A549 (cell line): ENCODE results near the gene TMEM115. TPM values are rescaled to one million over a fixed set of nuclear protein-coding genes. Genes with fewer than 3 reads are reported as not detected.

Experiments used
- ATAC-seq, 2 experiments: fragments of 200-7000 bp in 1 of 2; fragments of >200 bp in 1 of 2; cut with Nextera tagmentation in 1 of 2; cut with Tn5 transposase in 1 of 2; 3 replicates each; pipeline versions ENCODE4 v1.8.0 to v1.9.1; 2018 to 2020; ENCODE audit warnings: mild to moderate bottlenecking in 1 of 2, moderate library complexity in 1 of 2
- CTCF ChIA-PET: fragments of 300-600 bp; sonication (Branson Sonifier 250); formaldehyde crosslinking; extraction: SDS; loops from one replicate; lab custom pipeline; 2021; ENCODE audit warnings: antibody characterized with exemption, inconsistent platforms; lab: Yijun Ruan, JAX
- POLR2A ChIA-PET: fragments of 350-600 bp; formaldehyde crosslinking; extraction: SDS; loops from one replicate; lab custom pipeline; 2021; ENCODE audit warnings: antibody characterized with exemption, inconsistent platforms; lab: Yijun Ruan, JAX
- DNase-seq, 2 experiments: peaks; one replicate each; pipeline versions ENCODE4 v3.0.0 to v3.0.0-alpha.2; 2011 to 2016; ENCODE audit warnings: low read depth in 1 of 2, low spot score in 1 of 2
- FAIRE-seq: peaks from 2 replicates; lab custom pipeline; 2011; peaks lifted over from hg19 to GRCh38; lab: Jason Lieb, UNC
- H3K27ac ChIP-seq, 2 experiments: fragments of >200 bp; sonication (Bioruptor Twin); formaldehyde crosslinking; 3 replicates each; pipeline ENCODE4 v1.5.1; 2016 to 2017
- H3K4me1 ChIP-seq: fragments of >200 bp; sonication (Bioruptor Twin); formaldehyde crosslinking; 3 replicates; pipeline ENCODE4 v1.6.1; 2016
- H3K4me2 ChIP-seq: fragments of >200 bp; sonication (Bioruptor Twin); formaldehyde crosslinking; 3 replicates; pipeline ENCODE4 v1.6.1; 2016
- H3K4me3 ChIP-seq: fragments of >200 bp; sonication (Bioruptor Twin); formaldehyde crosslinking; 3 replicates; pipeline ENCODE4 v1.5.1; 2016
- H3K9me3 ChIP-seq: fragments of >200 bp; sonication (Bioruptor Twin); formaldehyde crosslinking; 3 replicates; pipeline ENCODE4 v1.6.1; 2016
- EHMT2 ChIP-seq: fragments of 200-600 bp; sonication (generic); IDR thresholded peaks from 2 replicates; pipeline ENCODE4 v1.6.1; 2016; ENCODE audit warnings: antibody characterized with exemption, low read depth, mild to moderate bottlenecking, moderate library complexity
- EP300 ChIP-seq, 2 experiments: fragments of >200 bp; sonication (Bioruptor Twin); formaldehyde crosslinking; IDR thresholded peaks; 2 replicates in 1 of 2; 3 replicates in 1 of 2; pipeline ENCODE4 v1.6.1; 2016 to 2017
- FOSB ChIP-seq: fragments of 250-450 bp; sonication (Bioruptor Pico); IDR thresholded peaks from 2 replicates; pipeline ENCODE4 v1.5.0; 2020; ENCODE audit warnings: mild to moderate bottlenecking, moderate library complexity
- FOXS1 ChIP-seq: fragments of 250-450 bp; sonication (Bioruptor Pico); IDR thresholded peaks from 2 replicates; pipeline ENCODE4 v1.5.0; 2020; ENCODE audit warnings: mild to moderate bottlenecking, moderate library complexity
- HES2 ChIP-seq: fragments of >200 bp; sonication (Bioruptor Twin); formaldehyde crosslinking; IDR thresholded peaks from 2 replicates; pipeline ENCODE4 v1.6.1; 2016
- HOXB13 ChIP-seq: fragments of 250-450 bp; sonication (Bioruptor Pico); IDR thresholded peaks from 2 replicates; pipeline ENCODE4 v1.5.0; 2020; ENCODE audit warnings: low read depth, mild to moderate bottlenecking, moderate library complexity
- HOXB5 ChIP-seq: fragments of 250-450 bp; sonication (Bioruptor Pico); IDR thresholded peaks from 2 replicates; pipeline ENCODE4 v1.5.0; 2020; ENCODE audit warnings: mild to moderate bottlenecking, moderate library complexity
- JUN ChIP-seq, 2 experiments: fragments of >200 bp; sonication (Bioruptor Twin); formaldehyde crosslinking; IDR thresholded peaks; 2 replicates in 1 of 2; 3 replicates in 1 of 2; pipeline ENCODE4 v1.6.1; 2016 to 2017
- KDM1A ChIP-seq: fragments of 200-600 bp; sonication (generic); IDR thresholded peaks from 2 replicates; pipeline ENCODE4 v1.6.1; 2016; ENCODE audit warnings: low read depth, mild to moderate bottlenecking
- KDM5A ChIP-seq: fragments of 200-600 bp; sonication (generic); IDR thresholded peaks from 2 replicates; pipeline ENCODE4 v1.6.1; 2016; ENCODE audit warnings: antibody characterized with exemption, mild to moderate bottlenecking
- MAFK ChIP-seq: fragments of 450-650 bp; IDR thresholded peaks from 2 replicates; pipeline ENCODE4 v1.6.1; 2014; ENCODE audit not compliant: partially characterized antibody
- MAZ ChIP-seq: fragments of 150-350 bp; IDR thresholded peaks from 2 replicates; pipeline ENCODE4 v1.6.1; 2014; ENCODE audit warnings: antibody characterized with exemption, low read depth, low read length, borderline replicate concordance
- NFE2L2 ChIP-seq: fragments of 150-350 bp; conservative IDR thresholded peaks from 2 replicates; pipeline ENCODE4 v1.6.1; 2014; ENCODE audit warnings: low read length
- NR3C1 ChIP-seq: fragments of >200 bp; sonication (Bioruptor Twin); formaldehyde crosslinking; IDR thresholded peaks from 3 replicates; pipeline ENCODE4 v1.6.1; 2017
- PHF8 ChIP-seq: fragments of 200-600 bp; sonication (generic); IDR thresholded peaks from 2 replicates; pipeline ENCODE4 v1.6.1; 2016; ENCODE audit warnings: low read depth, mild to moderate bottlenecking, antibody characterized with exemption, moderate library complexity, borderline replicate concordance
- POLR2A ChIP-seq: IDR thresholded peaks from 2 replicates; pipeline ENCODE4 v1.6.1; 2012; ENCODE audit warnings: mild to moderate bottlenecking, low read length
- RCOR1 ChIP-seq: fragments of 150-350 bp; IDR thresholded peaks from 2 replicates; pipeline ENCODE4 v1.6.1; 2014; ENCODE audit warnings: antibody characterized with exemption, low read length, low read depth
- REST ChIP-seq: fragments of 200-600 bp; sonication (generic); IDR thresholded peaks from 2 replicates; pipeline ENCODE4 v1.6.1; 2016; ENCODE audit warnings: antibody characterized with exemption, mild to moderate bottlenecking, moderate library complexity
- SREBF2 ChIP-seq: fragments of 450-650 bp; IDR thresholded peaks from 2 replicates; pipeline ENCODE4 v1.6.1; 2014; ENCODE audit warnings: mild to moderate bottlenecking, moderate library complexity
- ZFP36 ChIP-seq: fragments of 450-650 bp; IDR thresholded peaks from 2 replicates; pipeline ENCODE4 v1.6.1; 2014; ENCODE audit warnings: borderline replicate concordance; ENCODE audit not compliant: partially characterized antibody
- ZNF302 ChIP-seq: fragments of 250-450 bp; sonication (Bioruptor Pico); IDR thresholded peaks from 2 replicates; pipeline ENCODE4 v1.9.0; 2021; ENCODE audit warnings: inconsistent platforms, mild to moderate bottlenecking, moderate library complexity
- WGBS: methylation state at CpG from one replicate; pipeline ENCODE4 v1.1.6; 2017; ENCODE audit errors: missing lambda C conversion rate; 5-methylcytosine and 5-hydroxymethylcytosine counted together
- polyA plus RNA-seq, 4 experiments: library from polyadenylated mRNA; depleted of rRNA in 3 of 4; stranded (reverse); fragments of >200 nt; fragmentation: RNase III in 1 of 4; extraction: RNeasy Plus Mini Kit Qiagen cat#74134 plus additional on column Dnase treatment in 1 of 4; gene quantifications; 2 replicates in 3 of 4; 3 replicates in 1 of 4; pipeline ENCODE4 v1.2.3, GENCODE V29; 2011 to 2017
- TF ChIP-seq, protein P1 (sequence below): fragments of 250-450 bp; sonication (Bioruptor Pico); IDR thresholded peaks from 2 replicates; pipeline ENCODE4 v1.5.0; 2020; ENCODE audit warnings: low read depth, mild to moderate bottlenecking, moderate library complexity
- TF ChIP-seq, protein P2 (sequence below): IDR thresholded peaks from 2 replicates; pipeline ENCODE4 v1.6.1; 2012
- TF ChIP-seq, protein P3 (sequence below): IDR thresholded peaks from 2 replicates; pipeline ENCODE4 v1.6.1; 2012; ENCODE audit warnings: low read depth, borderline replicate concordance
- TF ChIP-seq, protein P4 (sequence below): fragments of 150-350 bp; IDR thresholded peaks from 2 replicates; pipeline ENCODE4 v1.6.1; 2014; ENCODE audit warnings: low read depth, mild to moderate bottlenecking, low read length

Gene TMEM115
- polyA plus RNA-seq, 2 of the 4 experiments (the other 2 are of a cell fraction): 17.4 to 26.8 TPM

DNA sequence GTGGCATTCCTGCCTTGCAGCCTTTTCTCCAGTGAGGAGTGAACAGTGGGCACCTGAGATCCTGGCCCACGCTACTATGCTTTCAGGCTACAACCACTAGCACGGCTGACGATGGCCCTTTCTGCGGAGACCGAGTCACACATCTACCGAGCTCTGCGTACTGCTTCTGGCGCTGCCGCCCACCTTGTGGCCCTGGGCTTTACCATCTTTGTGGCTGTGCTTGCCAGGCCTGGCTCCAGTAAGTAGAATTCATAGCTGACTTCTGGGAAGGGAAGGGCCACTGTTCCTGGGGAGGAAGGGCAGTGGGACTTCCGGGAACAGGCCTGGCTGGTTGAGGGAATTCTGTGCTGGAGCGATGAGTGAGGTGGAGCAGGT lies 8.0 kb downstream of the TMEM115 start:
- WGBS: 62% methylated on average over 10 of the region's 11 CpGs
- no peak; a peak in 1 of 6 replicates for ATAC-seq
- TF ChIP-seq REST (0 out of 2 replicates have a peak, but pooled peaks have one; percentile 3), KDM5A (no peak)
- FAIRE-seq: no peak
- Histone ChIP-seq H3K9me3 (no peaks in the 10 kb centered on the region), H3K4me1 (peaks cover 30% of the 10 kb centered on the region), H3K4me2 (peak overlapping the region; percentile 99), H3K27ac (peak overlapping the region; percentile 97 to 100), H3K4me3 (peak overlapping the region; percentile 76)
- ChIA-PET CTCF (interaction anchor here (1.3 to 5.3 kb wide), 4 partner anchors 191 to 263 kb away, joined by 3 to 32 read pairs (median 4); no protein-coding TSS in a partner anchor), POLR2A (interaction anchor here (0.6 to 1.6 kb wide), 3 partner anchors 8 to 23 kb away, joined by 5 to 13 read pairs (median 10); partner anchors contain the start of genes TMEM115 and TUSC2)
- no peak for DNase-seq

- Histone ChIP-seq H3K4me3 (peak within 1 kb of the TSS; percentile 76), H3K9me3 (no peaks in the 10 kb centered on the region), H3K4me1 (peaks cover 28% of the 10 kb centered on the region; the same call in 2 of the 3 replicates), H3K4me2 (peak within 1 kb of the TSS; percentile 99), H3K27ac (peak within 1 kb of the TSS; percentile 97 to 100)
- ATAC-seq (peak; percentile 86 to 91), FAIRE-seq (no peak), DNase-seq (peak; percentile 92)
- POLR2A ChIA-PET: interaction anchor here (0.6 to 1.6 kb wide), 5 partner anchors 8 to 218 kb away, joined by 3 to 13 read pairs (median 5); partner anchors contain the start of genes HEMK1, TMEM115 and TUSC2
- CTCF ChIA-PET: interaction anchor here (1.2 to 5.3 kb wide), 6 partner anchors 39 to 264 kb away, joined by 3 to 32 read pairs (median 4); no protein-coding TSS in a partner anchor
- 1% methylated on average over 18 of the region's 64 CpGs for WGBS
- TF ChIP-seq RCOR1: no peak
- TF ChIP-seq ZFP36: no peak
- TF ChIP-seq JUN (IDR thresholded peaks at IDR 0.05): peak; percentile 31 to 80; a peak in 3 of 5 replicates
- no peak for TF ChIP-seq MAFK
- peak; percentile 68 for TF ChIP-seq POLR2A
- peak; percentile 44; the same call in 1 of the 2 replicates for TF ChIP-seq PHF8
- TF ChIP-seq, protein P1, sequence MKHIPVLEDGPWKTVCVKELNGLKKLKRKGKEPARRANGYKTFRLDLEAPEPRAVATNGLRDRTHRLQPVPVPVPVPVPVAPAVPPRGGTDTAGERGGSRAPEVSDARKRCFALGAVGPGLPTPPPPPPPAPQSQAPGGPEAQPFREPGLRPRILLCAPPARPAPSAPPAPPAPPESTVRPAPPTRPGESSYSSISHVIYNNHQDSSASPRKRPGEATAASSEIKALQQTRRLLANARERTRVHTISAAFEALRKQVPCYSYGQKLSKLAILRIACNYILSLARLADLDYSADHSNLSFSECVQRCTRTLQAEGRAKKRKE (CRISPR knock-in tag): peak; percentile 64; the same call in 1 of the 2 replicates
- TF ChIP-seq, protein P2, sequence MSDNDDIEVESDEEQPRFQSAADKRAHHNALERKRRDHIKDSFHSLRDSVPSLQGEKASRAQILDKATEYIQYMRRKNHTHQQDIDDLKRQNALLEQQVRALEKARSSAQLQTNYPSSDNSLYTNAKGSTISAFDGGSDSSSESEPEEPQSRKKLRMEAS: peak; percentile 96
- no peak for TF ChIP-seq NR3C1
- TF ChIP-seq, protein P3, sequence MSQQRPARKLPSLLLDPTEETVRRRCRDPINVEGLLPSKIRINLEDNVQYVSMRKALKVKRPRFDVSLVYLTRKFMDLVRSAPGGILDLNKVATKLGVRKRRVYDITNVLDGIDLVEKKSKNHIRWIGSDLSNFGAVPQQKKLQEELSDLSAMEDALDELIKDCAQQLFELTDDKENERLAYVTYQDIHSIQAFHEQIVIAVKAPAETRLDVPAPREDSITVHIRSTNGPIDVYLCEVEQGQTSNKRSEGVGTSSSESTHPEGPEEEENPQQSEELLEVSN: peak; percentile 97
- TF ChIP-seq HOXB5 (CRISPR knock-in tag): no peak; the same call in 1 of the 2 replicates
- TF ChIP-seq HOXB13 (CRISPR knock-in tag): peak; percentile 77; the same call in 1 of the 2 replicates
Measured at GRCh38 chr3:50350527-50351322, 8.6 kb downstream of the TMEM115 start, which contains the start of the genes CYB561D2 and NPRL2. TSS of gene CYB561D2 (plus strand) at chr3:50350862. CDS start at chr3:50351434, 572 bp downstream. TSS of gene NPRL2 (minus strand) at chr3:50350775. CDS start at chr3:50350652, 123 bp downstream.

- 20% methylated on average over 5 of the region's 7 CpGs for WGBS
- H3K4me1 ChIP-seq: peaks cover 28% of the 10 kb centered on the region; the same call in 2 of the 3 replicates
- peak overlapping the region; percentile 99 for H3K4me2 ChIP-seq
- FAIRE-seq (no peak), DNase-seq (no peak), ATAC-seq (no peak)
- ChIA-PET CTCF (interaction anchor here (1.2 to 5.3 kb wide), 6 partner anchors 39 to 264 kb away, joined by 3 to 32 read pairs (median 4); no protein-coding TSS in a partner anchor), POLR2A (interaction anchor here (0.7 to 1.6 kb wide), 4 partner anchors 9 to 219 kb away, joined by 3 to 13 read pairs (median 8); partner anchors contain the start of genes HEMK1, TMEM115 and TUSC2)
- peak overlapping the region; percentile 97 to 100 for H3K27ac ChIP-seq
- H3K4me3 ChIP-seq: peak overlapping the region; percentile 76
- H3K9me3 ChIP-seq: no peaks in the 10 kb centered on the region
- TF ChIP-seq KDM1A (no peak), FOXS1 (CRISPR knock-in tag) (no peak), NR3C1 (no peak), SREBF2 (no peak), FOSB (no peak), EHMT2 (no peak), MAZ (no peak), NFE2L2 (no peak), HES2 (no peak), ZNF302 (CRISPR knock-in tag) (no peak), EP300 (IDR thresholded peaks at IDR 0.05) (no peak)
- TF ChIP-seq, protein P4, sequence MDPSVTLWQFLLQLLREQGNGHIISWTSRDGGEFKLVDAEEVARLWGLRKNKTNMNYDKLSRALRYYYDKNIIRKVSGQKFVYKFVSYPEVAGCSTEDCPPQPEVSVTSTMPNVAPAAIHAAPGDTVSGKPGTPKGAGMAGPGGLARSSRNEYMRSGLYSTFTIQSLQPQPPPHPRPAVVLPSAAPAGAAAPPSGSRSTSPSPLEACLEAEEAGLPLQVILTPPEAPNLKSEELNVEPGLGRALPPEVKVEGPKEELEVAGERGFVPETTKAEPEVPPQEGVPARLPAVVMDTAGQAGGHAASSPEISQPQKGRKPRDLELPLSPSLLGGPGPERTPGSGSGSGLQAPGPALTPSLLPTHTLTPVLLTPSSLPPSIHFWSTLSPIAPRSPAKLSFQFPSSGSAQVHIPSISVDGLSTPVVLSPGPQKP: no peak
Measured at GRCh38 chr3:50350213-50350526, 9.2 kb downstream of the TMEM115 start.
